ENCODE results near the gene CSRNP2. TPM values are rescaled to one million over a fixed set of nuclear protein-coding genes. Genes with fewer than 3 reads are reported as not detected.

CSRNP2 gene
- total and polyA plus RNA-seq, 2 of the 8 experiments (the other 6 are each of a cell fraction or from before 2014, with no cell fraction given), result 13.7 to 34.0 TPM

- no peaks in the 10 kb centered on the region for H3K4me1 ChIP-seq (replicated peaks in 1 of 4; ENCODE audit: control insufficient read depth in 3 of 4, insufficient read depth in 4 of 4, low read length in 3 of 4)
- no peak overlapping the region for H2BK15ac ChIP-seq (ENCODE audit: low read length)
- POLR2A ChIA-PET (ENCODE audit: partially characterized antibody), result interaction anchor here (2.4 kb wide), 1 partner anchor 21 kb away, joined by 11 read pairs; the partner anchor contains the start of gene CSRNP2
- no peaks in the 10 kb centered on the region for H3K79me2 ChIP-seq (ENCODE audit: control insufficient read depth in 1 of 2, insufficient read depth in 2 of 2, low read length in 2 of 2)
- no peak overlapping the region for H2AK5ac ChIP-seq (ENCODE audit: low read depth, low read length)
- DNase-seq (ENCODE audit: low read depth in 1 of 2, low spot score in 2 of 2) (no peak), FAIRE-seq (no peak)
- H4K91ac ChIP-seq (replicated peaks; ENCODE audit: insufficient read length, low read length), result no peak overlapping the region
- no peak overlapping the region for H4K8ac ChIP-seq (ENCODE audit: extremely low read depth, insufficient read depth, low read length)
- H3K9me3 ChIP-seq (ENCODE audit: insufficient read depth in 2 of 2, low read depth in 1 of 2, low read length in 1 of 2), result no peaks in the 10 kb centered on the region
- H2BK12ac ChIP-seq (ENCODE audit: low read depth, low read length), result no peak overlapping the region
- no peak overlapping the region for H3K14ac ChIP-seq (ENCODE audit: insufficient read length)
- no peak overlapping the region for H2BK5ac ChIP-seq (ENCODE audit: low read depth, low read length)
- H4K20me1 ChIP-seq (replicated peaks in 1 of 2; ENCODE audit: control insufficient read depth in 1 of 2, insufficient read depth in 2 of 2, low read length in 2 of 2), result peaks cover 0 to 1% of the 10 kb centered on the region in 2 experiments
- H3K27ac ChIP-seq (ENCODE audit: low read depth, low read length), result no peak overlapping the region
- H3K4me3 ChIP-seq (ENCODE audit: extremely low read depth in 1 of 4, insufficient read depth in 2 of 4, low read depth in 3 of 4, low read length in 4 of 4), result no peak overlapping the region
- H3K4ac ChIP-seq (replicated peaks; ENCODE audit: insufficient read length, low read depth, low read length), result no peak overlapping the region
- H3K4me2 ChIP-seq (ENCODE audit: insufficient read depth in 1 of 2, low read depth in 2 of 2, low read length in 2 of 2), result no peak overlapping the region
- H3K23me2 ChIP-seq (ENCODE audit: low read depth, low read length), result no peaks in the 10 kb centered on the region
- no peak overlapping the region for H2AFZ ChIP-seq (ENCODE audit: low read length)
- H2BK20ac ChIP-seq (ENCODE audit: low read length), result no peak overlapping the region
- H3K9ac ChIP-seq (replicated peaks in 1 of 4; ENCODE audit: extremely low read depth in 1 of 4, low read depth in 3 of 4, low read length in 3 of 4), result no peak overlapping the region
- H2BK120ac ChIP-seq (replicated peaks; ENCODE audit: low read depth, low read length), result no peak overlapping the region
- no peak overlapping the region for H3K18ac ChIP-seq (ENCODE audit: extremely low read depth, low read length)
- H3K27me3 ChIP-seq (replicated peaks in 1 of 4; ENCODE audit: control insufficient read depth in 3 of 4, extremely low read depth in 1 of 4, insufficient read depth in 3 of 4, low read length in 3 of 4), result no peaks in the 10 kb centered on the region
- no peaks in the 10 kb centered on the region for H3K79me1 ChIP-seq (ENCODE audit: low read depth, low read length)
- H3K56ac ChIP-seq (replicated peaks; ENCODE audit: insufficient read length, low read depth, low read length), result no peak overlapping the region
- CTCF ChIA-PET (ENCODE audit: partially characterized antibody), result no interaction called here
- no peak overlapping the region for H3K23ac ChIP-seq (ENCODE audit: insufficient read length)
- peaks cover 6 to 74% (median 47%) of the 10 kb centered on the region in 4 experiments for H3K36me3 ChIP-seq (ENCODE audit: control insufficient read depth in 2 of 4, insufficient read depth in 4 of 4, low read length in 3 of 4)
- no peak overlapping the region for H4K5ac ChIP-seq (ENCODE audit: insufficient read length, low read depth, low read length)
- TF ChIP-seq SP1 (IDR thresholded peaks at IDR 0.05; ENCODE audit: low read depth, low read length) (no peak), YY1 (IDR thresholded peaks at IDR 0.05; ENCODE audit: low read depth, low read length) (no peak), RBBP5 (IDR thresholded peaks at IDR 0.05; ENCODE audit: borderline replicate concordance, low read depth, low read length) (no peak), POU5F1 (IDR thresholded peaks at IDR 0.05; ENCODE audit: low read depth, low read length) (no peak), CTCF (IDR thresholded peaks at IDR 0.05; ENCODE audit: control extremely low read depth in 1 of 3, insufficient read depth in 1 of 3, low read depth in 1 of 3, low read length in 3 of 3) (no peak), NANOG (IDR thresholded peaks at IDR 0.05; ENCODE audit: insufficient read depth, low read depth, low read length, poor library complexity, severe bottlenecking) (no peak), CTBP2 (IDR thresholded peaks at IDR 0.05; ENCODE audit: borderline replicate concordance, insufficient read depth, insufficient read length, low read length) (no peak), SIX5 (IDR thresholded peaks at IDR 0.05; ENCODE audit: low read depth, low read length) (no peak), NRF1 (IDR thresholded peaks at IDR 0.05; ENCODE audit: low read depth, low read length) (no peak), SP2 (IDR thresholded peaks at IDR 0.05; ENCODE audit: low read length) (no peak), HDAC6 (IDR thresholded peaks at IDR 0.05; ENCODE audit: low read depth, low read length) (no peak), SP4 (IDR thresholded peaks at IDR 0.05; ENCODE audit: low read length) (no peak)
- TF ChIP-seq, protein P1, sequence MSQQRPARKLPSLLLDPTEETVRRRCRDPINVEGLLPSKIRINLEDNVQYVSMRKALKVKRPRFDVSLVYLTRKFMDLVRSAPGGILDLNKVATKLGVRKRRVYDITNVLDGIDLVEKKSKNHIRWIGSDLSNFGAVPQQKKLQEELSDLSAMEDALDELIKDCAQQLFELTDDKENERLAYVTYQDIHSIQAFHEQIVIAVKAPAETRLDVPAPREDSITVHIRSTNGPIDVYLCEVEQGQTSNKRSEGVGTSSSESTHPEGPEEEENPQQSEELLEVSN (IDR thresholded peaks at IDR 0.05), result no peak
These were observed 20.6 kb upstream of the CSRNP2 start for GRCh38 chr12:51103977-51104376.
